Measurements from ENCODE around the gene DDX42.
A peak's percentile ranks its signal among the peaks of the same experiment; 100 is the strongest.

DDX42 gene

GRCh38 chr17:63823659-63824331 is 49.8 kb downstream of the DDX42 start:
- DNase-seq = no peak

GRCh38 chr17:63824362-63824761 is 50.4 kb downstream of the DDX42 start:
- DNase-seq = no peak

GRCh38 chr17:63826468-63827001 is 52.6 kb downstream of the DDX42 start:
- DNase-seq = no peak

- DNase-seq = peak; percentile 96
Observed at GRCh38 chr17:63827002-63827800, 53.2 kb downstream of the DDX42 start, which contains the start of the genes FTSJ3 and PSMC5. FTSJ3 (minus strand) TSS chr17:63827663; CDS start chr17:63826902, 761 bp downstream. PSMC5 (plus strand) TSS chr17:63827431; CDS start chr17:63827491, 60 bp downstream.

- DNase-seq = peak; percentile 44
Observed at GRCh38 chr17:63827801-63828221, 53.8 kb downstream of the DDX42 start.

GRCh38 chr17:63828936-63829335 is 55.0 kb downstream of the DDX42 start:
- no peak for DNase-seq

GRCh38 chr17:63830278-63830677 is 56.3 kb downstream of the DDX42 start:
- no peak for DNase-seq

- no peak for DNase-seq
Observed at GRCh38 chr17:63830904-63831491, 57.0 kb downstream of the DDX42 start.

GRCh38 chr17:63831505-63831904 is 57.5 kb downstream of the DDX42 start:
- no peak for DNase-seq

GRCh38 chr17:63832014-63832413 is 58.0 kb downstream of the DDX42 start:
- DNase-seq = no peak

GRCh38 chr17:63832455-63832854 is 58.5 kb downstream of the DDX42 start:
- no peak for DNase-seq

- DNase-seq = no peak
Observed at GRCh38 chr17:63833026-63833740, 59.2 kb downstream of the DDX42 start.

- DNase-seq = no peak
Observed at GRCh38 chr17:63833741-63834373, 59.9 kb downstream of the DDX42 start.

- peak; percentile 89 for DNase-seq
Observed at GRCh38 chr17:63834431-63835166, 60.6 kb downstream of the DDX42 start.

- DNase-seq = no peak
Observed at GRCh38 chr17:63835167-63835720, 61.3 kb downstream of the DDX42 start.

GRCh38 chr17:63836811-63837210 is 62.8 kb downstream of the DDX42 start:
- DNase-seq = no peak

- no peak for DNase-seq
Observed at GRCh38 chr17:63837480-63837879, 63.5 kb downstream of the DDX42 start.

- no peak for DNase-seq
Observed at GRCh38 chr17:63837962-63838600, 64.1 kb downstream of the DDX42 start.

- DNase-seq = no peak
Observed at GRCh38 chr17:63838631-63839171, 64.7 kb downstream of the DDX42 start.

GRCh38 chr17:63840591-63841349 is 66.8 kb downstream of the DDX42 start:
- DNase-seq = no peak

Data from OCI-M1 (cell line).